Iris pigment epithelial cell (primary cell): Measurements from ENCODE around the gene POLR1E.

Source experiments
- DNase-seq: peaks from one replicate; pipeline ENCODE4 v3.0.0-alpha.2; 2011; ENCODE audit warnings: low read depth

Gene POLR1E, protein sequence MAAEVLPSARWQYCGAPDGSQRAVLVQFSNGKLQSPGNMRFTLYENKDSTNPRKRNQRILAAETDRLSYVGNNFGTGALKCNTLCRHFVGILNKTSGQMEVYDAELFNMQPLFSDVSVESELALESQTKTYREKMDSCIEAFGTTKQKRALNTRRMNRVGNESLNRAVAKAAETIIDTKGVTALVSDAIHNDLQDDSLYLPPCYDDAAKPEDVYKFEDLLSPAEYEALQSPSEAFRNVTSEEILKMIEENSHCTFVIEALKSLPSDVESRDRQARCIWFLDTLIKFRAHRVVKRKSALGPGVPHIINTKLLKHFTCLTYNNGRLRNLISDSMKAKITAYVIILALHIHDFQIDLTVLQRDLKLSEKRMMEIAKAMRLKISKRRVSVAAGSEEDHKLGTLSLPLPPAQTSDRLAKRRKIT

DNA sequence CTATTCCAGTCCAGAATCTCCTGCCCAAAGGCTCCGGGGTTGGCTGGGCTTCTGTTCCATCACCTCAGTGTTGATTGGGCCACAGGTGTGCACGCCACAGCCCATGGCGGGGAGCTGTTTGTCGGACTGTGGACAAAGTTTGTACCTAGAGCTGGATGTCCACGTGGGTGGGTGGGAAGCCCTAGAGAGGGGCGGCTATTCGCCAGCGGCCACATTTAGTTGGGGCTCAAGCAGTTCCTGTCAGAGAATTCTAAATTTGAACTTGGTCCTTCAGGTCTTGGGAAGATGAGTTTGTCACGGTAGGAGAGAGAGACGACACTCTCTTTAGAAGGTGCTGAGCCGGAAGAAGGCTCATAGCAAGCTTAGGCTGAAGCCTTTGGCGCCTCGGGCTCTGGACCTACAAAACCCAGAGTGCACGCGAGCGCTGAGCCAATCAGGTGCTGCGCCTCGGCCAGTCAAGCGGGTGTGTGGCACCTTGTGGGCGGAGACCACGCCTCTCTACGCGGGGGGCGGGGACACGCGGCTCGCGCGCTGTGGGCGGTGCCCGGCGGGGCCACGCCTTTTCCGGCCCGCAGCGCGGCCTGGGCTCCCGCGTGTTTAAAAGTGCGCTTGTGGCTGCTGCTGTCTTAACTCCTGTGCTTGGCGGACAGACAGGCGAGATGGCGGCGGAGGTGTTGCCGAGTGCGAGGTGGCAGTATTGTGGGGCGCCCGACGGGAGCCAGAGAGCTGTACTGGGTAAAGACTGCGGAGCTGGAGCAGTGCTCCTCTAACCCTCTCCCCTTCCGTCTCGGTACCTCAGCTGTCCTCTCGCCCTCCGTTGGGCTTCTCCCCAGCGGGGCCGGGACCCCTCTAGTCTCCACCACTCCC, at the start of gene POLR1E:
TSS of gene POLR1E (plus strand) at position 560 of the 867 bp plus-strand sequence. CDS start at position 660, 100 bp downstream.
- DNase-seq, result peak; percentile 91

DNA sequence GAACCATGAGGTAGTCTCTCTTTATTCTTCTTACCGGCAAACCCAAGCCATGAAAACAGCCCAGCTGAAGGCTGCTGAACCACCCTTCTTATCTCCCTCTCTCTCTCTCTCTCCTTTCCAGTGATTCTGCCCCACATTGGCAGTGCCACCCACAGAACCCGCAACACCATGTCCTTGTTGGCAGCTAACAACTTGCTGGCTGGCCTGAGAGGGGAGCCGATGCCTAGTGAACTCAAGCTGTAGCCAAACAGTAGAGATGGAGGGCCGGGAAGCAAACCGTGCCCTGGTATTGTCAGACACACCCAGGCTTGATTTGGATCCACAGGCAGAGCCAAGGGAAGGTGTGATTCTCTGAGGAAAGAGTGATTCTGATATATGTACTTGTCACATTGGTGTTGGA, 49.2 kb upstream of the POLR1E start:
- no peak for DNase-seq

DNA sequence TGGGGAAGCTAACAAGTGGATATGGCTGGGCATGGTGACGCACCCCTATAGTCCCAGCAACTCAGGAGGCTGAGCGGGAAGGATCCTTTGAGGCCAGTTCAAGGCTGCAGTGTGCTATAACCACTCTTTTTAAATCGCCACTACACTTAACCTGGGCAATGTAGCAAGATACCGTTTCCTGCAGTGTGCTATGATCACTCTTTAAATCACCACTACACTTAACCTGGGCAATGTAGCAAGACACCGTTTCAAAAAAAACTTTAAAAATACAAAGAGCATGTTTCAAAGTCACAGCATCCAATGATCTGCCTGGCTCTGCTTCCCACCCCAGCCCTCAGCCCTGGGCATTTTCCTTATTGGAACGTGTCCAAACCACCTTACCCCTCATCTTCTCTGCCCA, 48.7 kb upstream of the POLR1E start:
- no peak for DNase-seq

DNA sequence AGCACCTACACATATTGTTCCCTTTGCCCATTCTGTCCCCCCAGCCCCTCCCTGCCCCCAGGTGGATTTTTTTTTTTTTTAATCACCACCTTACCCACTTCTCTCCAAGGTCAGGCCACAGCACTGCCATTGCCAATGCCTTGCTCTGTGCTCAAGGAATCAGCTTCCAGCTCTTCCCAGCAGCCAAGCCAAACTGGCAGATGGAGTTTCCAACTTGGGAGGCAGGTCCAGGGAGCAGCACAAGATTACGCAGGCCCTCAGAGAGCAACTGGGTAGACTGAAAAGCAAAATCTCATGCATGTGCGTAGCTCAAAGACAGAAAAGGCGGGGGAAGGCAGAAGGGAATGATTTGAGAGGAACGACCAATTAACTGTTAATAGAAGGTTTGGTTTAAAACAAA, 48.1 kb upstream of the POLR1E start:
- no peak for DNase-seq

DNA sequence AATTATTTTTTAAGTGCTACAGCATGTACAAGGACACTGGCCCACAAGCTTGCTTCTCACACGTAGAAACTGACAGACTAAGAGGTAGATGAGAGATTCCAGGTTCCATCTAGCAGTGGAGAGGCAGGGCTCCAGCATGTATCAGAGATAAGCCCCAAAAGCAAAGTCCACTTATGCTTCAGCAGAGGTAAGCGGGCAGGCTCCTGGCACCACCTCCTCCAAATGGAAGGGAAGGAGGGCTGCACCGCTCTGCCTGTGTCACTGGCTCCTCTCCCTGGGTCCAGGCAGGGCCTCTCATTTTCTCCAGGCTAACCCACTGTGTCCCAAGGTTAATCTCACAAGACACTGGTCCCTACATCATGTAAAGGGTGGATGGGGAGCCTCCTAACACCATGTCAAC, 47.4 kb upstream of the POLR1E start:
- no peak for DNase-seq

DNA sequence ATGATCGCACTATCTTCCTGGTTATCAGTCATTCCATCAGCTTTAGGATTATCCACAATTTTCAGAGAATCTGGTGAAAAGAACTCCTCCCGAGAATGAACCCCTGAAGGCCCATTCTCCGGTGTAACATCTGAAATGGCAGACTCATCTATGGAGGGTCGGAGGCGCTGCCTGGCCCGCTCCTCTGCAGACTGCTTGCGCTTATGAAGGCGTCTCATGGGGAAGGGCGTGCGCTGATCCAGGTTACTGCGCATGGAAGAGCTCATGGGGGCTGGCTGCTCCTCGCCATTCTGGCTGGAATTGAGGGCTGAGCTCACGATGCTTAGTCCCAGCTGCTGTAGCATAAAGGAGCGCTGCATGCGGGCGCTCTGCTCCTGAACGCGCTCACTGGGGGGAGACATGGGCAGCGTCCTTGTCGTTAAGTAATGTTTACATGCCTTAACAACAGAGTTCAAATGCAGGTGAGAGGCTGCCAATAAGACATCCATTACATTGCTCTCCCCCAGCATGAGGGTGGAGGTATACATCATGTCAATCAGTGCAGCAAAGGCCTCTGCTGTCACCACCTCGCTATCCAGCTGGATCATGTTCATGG, 43.9 kb upstream of the POLR1E start:
- no peak for DNase-seq

DNA sequence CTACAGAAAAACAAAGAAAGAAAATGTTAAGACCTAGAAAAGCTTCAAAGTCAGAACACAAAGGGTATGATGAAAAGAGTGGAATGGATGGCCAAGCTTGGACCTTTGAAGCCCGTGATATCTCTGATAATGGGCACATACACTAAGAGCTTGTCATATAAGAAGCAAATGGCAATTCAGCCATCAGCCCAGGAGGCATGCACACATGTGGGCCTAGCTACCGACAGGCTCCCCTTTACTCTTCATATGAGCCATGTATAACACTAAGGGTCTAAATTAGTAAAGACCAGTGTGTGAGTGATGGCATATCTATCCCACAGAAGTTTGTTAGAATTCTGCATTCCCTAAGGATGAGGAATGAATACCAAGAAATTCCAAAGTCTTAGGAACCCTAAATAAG, 43.2 kb upstream of the POLR1E start:
- no peak for DNase-seq

DNA sequence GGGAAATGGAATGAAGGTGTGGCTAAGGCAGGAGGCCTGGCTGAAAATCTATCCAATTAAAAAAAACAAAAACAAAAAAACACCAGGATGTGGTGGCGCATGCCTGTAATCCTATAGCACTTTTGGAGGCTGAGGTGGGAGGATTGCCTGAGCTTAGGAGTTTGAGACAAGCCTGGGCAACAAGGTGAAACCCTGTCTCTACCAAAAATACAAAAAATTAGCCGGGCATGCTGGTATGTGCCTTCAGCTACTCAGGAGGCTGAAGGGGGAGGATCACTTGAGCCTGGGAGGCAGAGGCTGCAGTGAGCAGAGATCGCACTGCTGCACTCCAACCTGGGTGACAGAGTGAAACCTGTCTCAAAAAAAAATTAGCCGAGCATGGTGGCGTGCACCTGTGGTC, 42.2 kb upstream of the POLR1E start:
- no peak for DNase-seq

DNA sequence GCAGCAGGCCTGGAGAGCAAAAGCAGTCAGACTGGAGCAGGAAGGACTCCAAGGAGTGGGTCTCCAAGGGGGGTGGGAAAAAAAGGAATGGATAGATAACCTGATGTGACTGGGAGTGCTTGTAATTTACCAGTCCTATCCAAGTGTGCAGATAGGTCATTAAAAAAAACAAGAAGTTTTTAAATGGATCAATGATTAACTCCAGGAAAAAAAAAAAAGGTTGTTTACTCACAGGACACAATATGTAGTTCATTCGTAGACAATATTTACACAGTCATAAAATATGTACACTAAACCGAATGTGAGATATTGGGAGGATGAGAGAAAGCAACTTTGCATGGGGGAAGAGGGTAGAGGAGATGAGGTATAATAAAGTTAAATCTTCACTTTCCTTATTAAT, 40.9 kb upstream of the POLR1E start:
- DNase-seq, result no peak

DNA sequence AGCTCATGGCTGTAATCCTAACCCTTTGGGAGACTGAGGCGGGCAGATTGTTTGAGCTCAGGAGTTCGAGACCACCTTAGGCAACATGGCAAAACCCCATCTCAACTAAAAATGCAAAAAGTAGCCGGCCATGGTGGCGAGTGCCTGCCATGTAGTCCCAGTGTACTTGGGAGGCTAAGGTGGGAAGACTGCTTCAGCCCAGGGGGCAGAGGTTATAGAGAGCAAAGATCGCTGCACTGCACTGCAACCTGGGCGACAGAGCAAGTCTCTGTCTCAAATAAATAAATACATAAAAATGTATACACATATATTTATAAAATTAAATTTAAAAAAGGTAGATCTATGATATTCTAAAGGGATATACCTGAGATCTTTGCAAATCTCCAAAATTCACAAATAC, 39.9 kb upstream of the POLR1E start:
- DNase-seq, result no peak

DNA sequence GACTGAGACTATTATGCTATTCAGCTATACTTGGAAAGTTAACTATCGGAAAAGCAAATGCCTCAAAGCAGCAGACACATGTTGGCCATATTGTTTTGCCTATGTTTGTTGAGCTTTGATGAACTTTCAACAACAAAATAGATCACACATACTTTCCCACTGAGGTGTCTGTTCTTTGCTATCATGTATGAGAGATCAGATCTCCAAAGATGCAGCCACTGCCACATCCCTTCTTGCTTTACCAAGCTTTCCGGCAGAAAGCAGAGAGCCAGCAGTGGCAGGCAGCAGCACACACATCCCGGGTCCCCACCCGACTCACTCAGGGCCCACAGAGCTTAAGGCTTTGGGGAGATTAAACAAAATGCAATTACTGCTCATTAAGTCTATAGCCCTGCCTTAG, 39.3 kb upstream of the POLR1E start:
- DNase-seq, result peak; percentile 16

DNA sequence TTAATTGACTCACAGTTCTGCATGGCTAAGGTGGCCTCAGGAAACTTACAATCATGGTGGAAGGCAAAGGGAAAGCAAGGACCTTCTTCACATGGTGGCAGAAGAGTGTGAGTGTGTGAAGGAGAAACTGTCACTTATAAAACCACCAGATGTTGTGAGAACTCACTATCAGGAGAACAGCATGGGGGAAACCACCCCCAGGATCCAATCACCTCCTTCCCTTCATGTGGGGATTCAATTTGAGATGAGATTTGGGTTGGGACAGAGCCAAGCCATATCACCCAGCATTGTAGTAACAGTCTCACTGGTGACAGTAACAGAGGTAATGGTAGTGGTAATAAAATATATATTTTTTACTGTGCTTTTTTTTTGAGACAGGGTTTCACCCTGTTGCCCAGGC, 38.6 kb upstream of the POLR1E start:
- DNase-seq, result no peak

DNA sequence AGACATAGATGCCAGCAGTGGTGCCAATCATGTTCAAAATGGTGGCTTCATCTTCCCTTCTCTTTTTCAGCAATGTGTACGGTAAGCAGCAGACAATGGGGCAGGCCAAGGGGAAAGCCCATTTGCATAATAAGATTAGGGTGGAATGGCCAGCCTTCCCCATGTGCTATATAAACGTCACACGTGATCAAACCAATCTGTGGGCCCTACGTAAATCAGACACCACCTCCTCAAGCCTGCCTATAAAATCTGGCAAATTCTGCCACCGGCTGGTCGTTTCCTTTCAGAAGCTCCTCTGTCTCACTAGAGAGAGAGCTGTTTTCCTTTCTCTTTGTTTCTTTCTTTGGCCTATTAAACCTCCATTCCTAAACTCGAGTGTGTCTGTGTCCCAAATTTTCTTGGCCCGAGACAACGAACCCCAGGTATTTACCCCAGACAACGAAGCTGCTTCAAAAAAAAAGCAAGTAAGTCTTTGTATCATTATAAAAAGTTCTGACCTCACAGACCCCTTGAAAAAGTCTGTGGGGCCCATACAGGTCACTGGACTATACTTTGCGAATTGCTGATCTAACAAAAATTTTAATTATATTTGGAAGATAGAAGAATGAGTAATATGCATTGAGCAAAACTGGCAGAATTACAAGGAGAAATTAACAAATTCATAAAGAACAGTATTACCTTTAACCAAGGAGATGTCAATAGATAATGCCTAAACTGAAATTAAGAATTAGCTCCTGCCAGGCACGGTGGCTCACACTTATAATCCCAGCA, 35.7 kb upstream of the POLR1E start:
- DNase-seq, result no peak

DNA sequence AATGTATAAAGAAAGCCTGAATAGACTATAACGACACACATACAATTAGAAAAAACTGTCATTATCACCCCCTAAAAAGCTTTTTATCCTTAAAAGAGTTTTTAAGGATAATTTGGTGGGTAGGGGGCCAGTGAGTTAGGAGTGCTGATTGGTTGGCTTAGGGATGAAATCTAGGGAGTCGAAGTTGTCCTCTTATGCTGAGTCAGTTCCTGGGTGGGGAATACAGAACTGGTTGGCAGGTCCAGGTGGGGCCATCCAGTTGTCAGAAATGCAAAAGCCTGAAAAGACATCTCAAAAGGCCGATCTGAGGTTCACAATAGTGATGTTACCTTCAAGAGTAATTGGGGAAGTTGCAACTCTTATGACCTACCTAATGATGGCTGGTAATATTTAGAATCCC, 34.1 kb upstream of the POLR1E start:
- no peak for DNase-seq

DNA sequence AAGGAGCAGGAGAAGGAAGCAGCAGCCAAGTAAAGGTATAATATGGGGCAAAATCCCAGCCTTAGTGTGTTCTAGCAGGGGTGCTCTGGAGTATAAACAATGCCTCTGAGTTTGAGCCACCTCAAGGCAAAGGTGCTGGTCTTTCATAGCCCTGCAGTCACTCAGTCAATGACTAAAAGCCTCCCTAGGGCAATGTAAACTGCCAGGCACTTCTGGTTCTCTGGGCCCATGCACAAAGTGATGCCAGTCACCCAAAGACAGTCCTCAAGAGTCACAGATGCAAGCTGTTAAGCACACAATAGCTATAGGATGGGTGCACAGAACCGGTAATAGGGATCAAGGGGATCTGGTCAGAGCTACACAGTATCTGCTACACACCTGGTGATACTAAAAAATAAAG, 33.1 kb upstream of the POLR1E start:
- no peak for DNase-seq

DNA sequence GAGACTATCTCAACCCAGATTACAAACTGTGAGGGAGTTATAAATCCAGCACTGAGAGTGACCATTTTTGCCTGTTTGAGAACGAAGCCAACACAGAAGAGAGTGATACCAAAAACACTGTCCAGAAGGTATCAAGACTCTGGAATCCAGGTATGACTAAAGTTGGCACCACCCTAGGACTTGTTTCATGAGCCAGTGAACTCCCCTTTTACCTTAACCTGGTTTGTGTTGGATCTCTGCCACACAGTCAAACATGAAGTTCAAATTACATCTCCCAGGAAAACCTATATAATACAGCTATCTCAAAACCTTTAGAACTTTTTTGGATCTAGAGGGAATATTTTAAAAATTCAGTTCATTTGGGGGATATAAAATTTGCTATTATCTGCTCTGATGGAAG, 31.9 kb upstream of the POLR1E start:
- no peak for DNase-seq

DNA sequence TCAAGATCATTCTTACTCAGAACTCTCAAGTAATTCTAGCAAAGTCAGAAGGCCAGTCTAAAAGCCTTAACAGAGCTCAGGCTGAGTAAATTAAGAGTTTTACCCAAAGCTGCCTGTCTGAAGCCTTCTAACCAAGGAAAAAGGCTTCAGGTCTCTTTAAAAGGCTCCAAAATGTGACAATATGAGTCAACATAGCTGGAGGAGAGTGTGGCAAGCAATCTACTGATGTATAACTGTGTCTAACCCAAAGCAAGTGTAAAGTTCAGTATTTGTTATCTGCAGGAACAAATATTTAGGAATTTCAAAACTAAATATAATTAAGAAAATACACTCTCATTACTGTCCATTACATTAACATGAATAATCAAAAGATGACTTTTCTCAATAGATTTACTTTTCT, 31.5 kb upstream of the POLR1E start:
- DNase-seq, result peak; percentile 14

DNA sequence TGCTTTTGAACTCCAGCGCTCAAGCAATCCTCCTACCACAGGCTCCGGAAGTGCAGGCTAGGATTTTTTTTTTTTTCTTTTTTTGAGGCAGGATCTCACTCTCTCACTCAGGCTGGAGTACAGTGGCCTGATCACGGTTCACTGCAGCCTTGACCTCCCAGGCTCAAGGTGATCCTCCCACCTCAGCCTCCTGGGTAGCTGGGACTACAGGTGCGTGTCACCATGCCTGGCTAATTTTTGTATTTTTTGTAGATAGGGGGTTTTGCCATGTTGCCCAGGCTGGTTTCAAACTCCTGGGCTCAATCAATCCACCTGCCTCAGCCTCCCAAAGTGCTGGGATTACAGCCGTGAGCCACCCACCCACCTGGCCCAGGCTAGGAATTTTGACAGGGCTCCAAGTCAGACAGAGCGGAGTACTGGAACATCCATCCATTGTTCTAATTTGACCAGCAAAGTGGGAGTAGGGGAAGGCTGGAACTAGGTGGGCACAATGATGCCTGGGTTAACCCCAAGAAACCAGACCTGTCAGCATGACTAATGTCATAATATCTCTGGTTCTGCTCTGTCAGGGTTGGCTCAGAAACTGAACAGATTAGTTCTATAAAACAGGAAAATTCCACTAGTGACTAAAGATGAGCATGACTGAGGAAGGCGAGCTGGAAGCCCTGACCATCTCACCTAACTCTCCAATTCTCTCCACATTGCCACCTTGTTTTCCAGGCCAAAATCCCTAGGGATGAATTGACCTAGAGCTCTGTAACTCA, 29.7 kb upstream of the POLR1E start:
- DNase-seq, result peak; percentile 17

DNA sequence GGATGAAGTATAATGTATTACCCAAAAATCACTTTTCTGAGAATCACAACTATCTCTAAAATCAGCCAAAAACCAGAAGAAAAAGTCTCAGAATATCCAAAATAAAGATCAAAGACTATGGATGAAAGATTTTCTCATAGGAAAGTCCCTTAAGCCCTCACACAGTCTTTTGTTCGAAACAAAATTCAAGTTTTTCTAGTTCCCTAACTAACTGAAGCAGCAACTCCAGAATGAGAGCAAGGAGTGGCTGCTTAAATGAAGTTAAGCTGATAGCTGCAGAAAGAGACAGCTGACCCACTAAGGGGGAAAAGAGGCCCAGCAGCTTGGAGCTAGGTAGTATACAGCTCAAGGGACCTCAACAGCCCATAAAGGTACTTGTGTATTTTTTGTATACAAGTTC, 28.9 kb upstream of the POLR1E start:
- DNase-seq, result no peak

DNA sequence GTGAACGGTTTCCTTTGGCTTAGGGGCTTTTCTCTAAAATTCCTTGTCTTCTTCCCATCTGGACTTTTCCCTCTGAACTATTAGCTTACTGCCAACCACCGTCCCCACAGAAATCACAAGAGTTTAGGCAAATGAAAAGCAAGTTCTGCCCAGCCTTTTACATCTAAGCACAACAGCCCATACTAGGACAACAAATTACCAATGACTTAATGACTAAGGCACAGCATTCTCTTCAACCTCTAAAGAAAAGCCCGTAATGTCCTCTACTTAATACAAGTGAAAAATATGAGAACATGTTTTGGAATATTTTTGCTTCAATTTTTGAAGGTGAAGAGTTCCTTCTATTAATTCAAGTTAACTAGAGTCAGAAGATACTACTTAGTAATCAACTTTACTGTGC, 21.7 kb upstream of the POLR1E start:
- peak; percentile 22 for DNase-seq
